Measurements from ENCODE around the gene S100PBP.

Gene S100PBP

GRCh38 chr1:32830092-32830852, 12.8 kb downstream of the S100PBP start:
- DNase-seq = no peak

GRCh38 chr1:32831878-32832277, 14.4 kb downstream of the S100PBP start:
- no peak for DNase-seq

GRCh38 chr1:32848354-32849063, 31.1 kb downstream of the S100PBP start:
- no peak for DNase-seq

GRCh38 chr1:32855861-32856617, 38.6 kb downstream of the S100PBP start:
- no peak for DNase-seq

GRCh38 chr1:32858136-32858535, 40.7 kb downstream of the S100PBP start:
- no peak for DNase-seq

DNA sequence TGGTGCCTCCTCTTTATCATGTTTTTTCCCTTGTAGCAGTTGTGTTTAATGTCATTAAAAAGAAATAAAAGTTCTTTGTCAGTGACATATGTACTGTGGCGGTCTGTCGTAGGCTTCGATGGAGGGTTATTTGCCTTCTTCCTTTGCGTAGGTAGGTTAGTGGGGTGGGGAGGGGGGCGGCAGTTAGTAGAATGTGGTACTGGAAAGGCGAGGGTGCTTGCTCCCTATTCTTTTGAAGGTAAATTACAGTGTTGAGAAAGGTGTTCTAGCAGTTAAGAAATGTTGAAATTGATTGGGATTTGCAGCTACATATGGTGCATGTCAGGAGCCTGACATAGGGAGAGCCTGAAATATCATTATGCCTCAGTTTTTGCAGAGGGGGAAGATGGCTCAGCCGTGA, 41.3 kb downstream of the S100PBP start:
- no peak for DNase-seq

- DNase-seq = no peak
Measured at GRCh38 chr1:32859915-32860314, 42.5 kb downstream of the S100PBP start.

DNA sequence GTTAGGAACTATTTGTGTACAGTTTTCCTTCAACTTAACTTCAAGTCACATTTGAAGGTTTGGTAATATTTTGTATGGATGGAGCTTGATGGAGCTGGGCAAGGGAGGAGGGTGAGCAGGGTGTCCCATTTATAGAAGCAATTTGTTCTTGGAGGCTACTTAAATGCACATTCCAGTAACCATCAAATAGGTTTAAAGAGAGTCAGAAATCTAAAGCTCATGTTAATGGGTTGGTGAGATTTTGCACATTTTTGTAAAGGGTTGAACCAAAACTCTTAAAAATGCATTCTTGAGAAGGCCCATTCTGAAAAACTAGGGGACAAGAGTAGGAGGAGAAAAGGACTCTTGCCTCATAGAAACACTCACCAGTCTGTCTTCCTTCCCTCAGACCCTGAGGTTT, 43.1 kb downstream of the S100PBP start:
- DNase-seq = no peak

DNA sequence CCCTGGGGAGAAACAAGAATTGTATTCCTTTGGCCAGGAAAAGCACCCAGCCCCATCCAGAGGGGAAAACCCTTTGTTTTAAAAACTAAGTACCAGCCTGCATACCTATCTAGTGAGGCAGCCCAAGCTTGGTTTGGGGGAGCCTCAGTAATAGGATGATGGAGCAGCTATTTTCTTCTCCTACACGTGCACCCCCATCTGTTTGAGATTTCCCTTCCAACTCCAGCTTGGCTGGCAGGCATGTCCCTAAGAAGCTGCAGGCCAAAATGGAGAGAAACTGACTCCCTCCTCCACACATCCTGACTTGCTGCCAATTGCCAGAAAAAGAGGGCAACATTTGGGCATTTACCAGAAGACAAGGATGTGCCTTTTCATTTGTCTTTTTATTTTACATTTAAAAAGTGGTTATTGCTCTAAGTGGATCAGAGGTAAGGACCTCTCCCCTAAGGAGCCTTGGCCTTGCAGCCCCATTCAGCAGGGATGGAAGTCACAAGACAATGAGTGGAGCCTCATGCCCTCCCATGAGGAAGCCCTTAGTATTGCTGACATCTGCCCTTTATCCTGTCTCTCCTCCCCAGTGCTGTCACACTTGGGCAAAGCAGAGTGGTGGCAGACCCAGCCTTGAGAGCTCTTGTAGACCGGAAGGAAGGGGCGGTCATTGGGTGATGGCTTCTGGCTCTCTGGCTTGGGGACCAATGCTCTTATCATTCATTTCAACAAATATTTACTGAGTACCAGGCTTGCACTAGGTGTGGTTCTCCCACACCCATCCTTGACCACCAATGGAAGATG, 44.6 kb downstream of the S100PBP start:
- DNase-seq = no peak

- no peak for DNase-seq
Measured at GRCh38 chr1:32863218-32863880, 45.9 kb downstream of the S100PBP start.

DNA sequence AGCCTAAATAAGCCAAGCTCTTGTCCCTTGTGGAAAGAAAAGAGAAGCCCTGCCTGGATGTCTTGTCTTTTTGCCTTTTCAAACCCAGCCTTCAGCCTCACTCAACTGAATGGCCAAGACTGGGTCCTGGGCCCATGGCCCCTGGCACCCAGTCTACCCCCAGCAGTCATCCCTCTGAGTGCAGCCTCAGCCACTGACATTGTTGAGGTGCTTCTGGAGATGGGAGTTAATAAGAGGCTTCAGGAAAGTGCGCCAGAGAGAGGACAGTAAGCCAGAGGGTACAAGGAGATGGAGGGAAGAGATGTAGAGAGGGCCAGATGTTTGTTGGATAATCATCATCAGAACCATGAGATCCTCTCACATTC, 46.4 kb downstream of the S100PBP start:
- DNase-seq = no peak

DNA sequence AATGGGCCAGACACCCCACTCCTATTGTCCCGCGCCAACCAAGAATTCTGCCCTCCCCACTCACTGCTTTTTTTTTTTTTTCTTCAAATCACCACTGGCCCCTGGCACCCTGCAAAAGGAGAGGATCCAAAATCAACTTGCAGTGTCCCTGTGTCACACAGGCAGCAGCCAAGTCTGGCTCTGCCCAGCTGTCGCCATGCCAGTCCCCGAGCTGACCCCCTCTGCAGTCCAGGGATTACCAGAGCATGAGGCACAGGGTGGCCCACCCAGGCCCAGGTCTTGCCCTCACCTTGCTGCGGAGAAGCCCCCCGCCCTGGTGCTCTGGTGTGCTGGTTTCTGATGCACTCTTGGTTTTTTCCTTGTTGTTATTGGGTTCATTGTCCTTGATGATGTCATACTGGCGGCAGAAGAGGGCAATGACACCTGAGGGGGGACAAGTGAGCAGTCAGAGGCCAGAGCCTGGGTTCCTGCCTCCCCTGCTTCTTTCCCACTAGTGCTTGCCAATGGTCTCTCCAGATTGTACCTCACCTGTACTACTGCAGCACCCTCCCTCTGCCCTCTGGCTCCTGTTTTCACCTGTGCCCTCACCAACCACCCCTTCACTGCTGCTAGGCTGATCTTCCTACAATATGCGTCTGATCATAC, 47.0 kb downstream of the S100PBP start:
- no peak for DNase-seq

DNA sequence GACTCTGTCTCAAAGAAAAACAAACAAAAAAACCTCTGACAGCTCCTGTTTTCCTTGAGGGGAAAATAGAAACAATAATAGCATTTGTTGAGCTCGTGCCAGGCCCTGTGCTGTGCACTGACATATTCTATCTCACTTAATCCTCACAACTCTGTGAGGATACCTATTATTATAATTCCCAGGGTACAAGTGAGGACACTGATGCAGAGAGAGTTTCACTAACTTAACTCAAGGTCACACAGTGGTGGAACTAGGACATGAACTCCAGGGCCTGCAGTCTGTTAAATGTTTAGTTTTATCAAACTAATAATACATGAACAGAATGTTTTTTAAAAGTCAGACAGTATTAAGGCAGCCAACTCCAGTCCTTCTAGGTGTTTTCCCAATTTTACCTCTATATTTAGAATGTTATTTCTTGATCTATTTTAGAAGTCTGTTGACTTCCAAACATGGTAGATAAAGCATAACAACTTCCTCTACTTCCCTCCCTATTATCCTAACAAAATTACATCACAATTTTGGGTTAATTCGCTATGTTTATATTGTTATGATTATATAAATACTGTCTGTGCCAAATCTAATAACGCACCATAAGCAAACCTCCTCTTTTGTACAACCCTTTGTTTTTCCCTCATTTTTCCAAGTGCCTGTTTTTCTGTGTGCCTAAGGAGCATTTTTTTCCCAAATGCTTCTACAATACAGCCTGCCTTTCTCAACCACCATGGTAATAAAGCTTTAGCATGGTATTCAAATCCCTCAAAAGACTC, 48.4 kb downstream of the S100PBP start:
- no peak for DNase-seq

GRCh38 chr1:32867151-32867550, 49.7 kb downstream of the S100PBP start:
- DNase-seq = no peak

GRCh38 chr1:32867671-32868070, 50.2 kb downstream of the S100PBP start:
- DNase-seq = no peak

DNA sequence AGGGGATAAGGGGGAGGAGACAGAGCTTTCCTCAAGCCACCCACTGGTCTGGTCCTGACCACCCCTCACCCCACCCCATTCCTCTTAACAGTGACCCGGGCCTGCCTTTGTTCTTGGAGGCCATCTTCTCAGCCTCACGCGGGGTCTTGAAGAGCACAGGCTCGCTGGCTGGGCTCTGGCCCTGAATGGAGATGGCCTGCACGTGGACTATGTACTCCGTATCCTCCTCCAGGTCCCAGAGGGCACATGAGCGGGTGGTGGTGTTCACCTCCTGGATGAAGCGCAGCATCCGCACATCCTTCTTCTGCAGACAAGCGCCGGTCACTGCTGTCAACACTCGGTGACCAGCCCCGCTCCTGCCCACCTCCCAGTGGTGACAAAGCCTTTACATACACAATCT, 50.6 kb downstream of the S100PBP start:
- no peak for DNase-seq

DNA sequence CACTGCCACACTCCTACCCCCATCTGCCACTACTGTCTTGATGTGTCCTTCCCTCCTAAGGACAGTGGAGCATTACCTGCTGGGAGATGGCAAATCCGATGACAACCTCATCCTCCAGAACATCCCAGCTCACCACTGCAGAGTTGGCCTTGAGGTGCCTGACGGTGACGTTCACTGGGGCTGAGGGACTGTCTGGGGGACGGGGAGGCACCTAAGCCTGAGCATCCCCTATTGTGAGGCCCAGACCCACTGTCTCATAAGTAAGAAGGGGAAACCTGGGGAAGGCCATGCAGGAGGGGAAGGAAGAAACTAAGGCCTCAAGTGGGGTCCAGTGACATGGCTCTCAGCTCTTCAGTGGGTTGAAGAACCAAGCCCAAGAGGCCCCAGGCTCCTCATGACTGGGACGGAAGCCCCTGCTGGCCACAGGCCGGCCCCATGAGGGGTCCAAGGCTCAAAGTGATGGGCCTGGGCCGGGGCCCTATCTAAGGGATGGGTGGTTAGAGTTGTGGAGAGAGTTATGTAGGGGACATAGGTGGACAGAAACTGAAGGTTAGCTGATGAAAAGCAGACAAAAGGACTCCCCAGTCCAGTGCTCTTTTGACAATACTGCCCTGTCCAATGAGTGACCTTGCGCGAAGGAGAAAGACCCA, 51.5 kb downstream of the S100PBP start:
- DNase-seq = no peak

DNA sequence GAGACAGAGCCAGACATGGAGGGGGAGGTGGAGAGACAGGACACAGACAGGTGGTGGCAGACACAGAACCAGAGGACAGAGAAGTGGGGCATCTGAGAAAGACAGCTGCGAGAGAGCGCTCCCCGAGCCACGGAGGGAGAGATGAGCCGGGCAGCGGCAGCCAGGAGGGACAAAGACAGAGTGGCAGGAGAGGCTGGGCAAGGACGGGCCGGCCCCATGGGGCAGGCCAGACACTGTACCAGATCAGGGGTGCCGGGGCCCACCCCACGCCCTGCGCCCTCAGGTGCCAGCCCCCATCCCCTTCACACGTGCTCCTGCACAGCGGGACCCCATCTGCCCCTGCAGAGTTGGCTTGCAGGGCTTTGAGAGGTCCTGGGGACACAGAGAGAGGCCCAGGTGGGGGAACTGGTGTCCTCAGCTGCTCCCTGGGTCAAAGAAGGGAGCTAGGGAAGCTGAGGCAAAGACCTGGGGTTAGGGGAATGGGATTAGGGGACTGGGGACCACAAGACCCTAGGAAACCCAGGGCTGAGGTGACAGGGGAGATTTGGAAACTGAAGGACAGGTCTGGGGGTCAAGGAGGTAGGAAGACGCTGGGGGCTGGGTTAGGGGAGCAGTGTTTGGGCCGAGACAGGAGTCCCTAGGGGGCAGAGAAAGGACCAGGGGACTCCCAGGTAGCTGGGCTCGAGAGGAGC, 52.6 kb downstream of the S100PBP start:
- no peak for DNase-seq

GRCh38 chr1:32870615-32871363, 53.3 kb downstream of the S100PBP start, which contains the start of gene FNDC5:
FNDC5 (minus strand) TSS chr1:32870912.
- DNase-seq = no peak

Data from NCI-H2029 (cell line).